Heart right ventricle (tissue), 16 donors: ENCODE data around the gene TMEM123. TPM values are rescaled to one million over a fixed set of nuclear protein-coding genes. Genes with fewer than 3 reads are reported as not detected.

ENCODE experiments used
- ATAC-seq, 8 donors: fragments of 200-7000 bp; cut with Tn5 transposase; one replicate each; pipeline ENCODE4 v1.9.1; 2020; ENCODE audit warnings: mild to moderate bottlenecking in 8 of 8, moderate library complexity in 8 of 8, moderate number of reproducible peaks in 1 of 8
- DNase-seq, 2 donors: peaks; one replicate each; pipeline ENCODE4 v3.0.0-alpha.2; 2020
- H3K27ac ChIP-seq, 10 donors: fragments of 200-600 bp; sonication (generic) in 2 of 10; one replicate each; pipeline versions ENCODE4 v1.5.0 to v1.8.0; 2020 to 2022; ENCODE audit warnings: mild to moderate bottlenecking in 3 of 10
- H3K27me3 ChIP-seq, 7 donors: fragments of 200-600 bp; one replicate each; pipeline ENCODE4 v1.8.0; 2021 to 2022; ENCODE audit warnings: mild to moderate bottlenecking in 2 of 7
- H3K36me3 ChIP-seq, 9 donors: fragments of 200-600 bp; sonication (generic) in 1 of 9; one replicate each; pipeline versions ENCODE4 v1.5.0 to v1.8.0; 2020 to 2022; ENCODE audit warnings: mild to moderate bottlenecking in 2 of 9
- H3K4me1 ChIP-seq, 9 donors: fragments of 200-600 bp; sonication (generic) in 1 of 9; one replicate each; pipeline versions ENCODE4 v1.5.0 to v1.8.0; 2020 to 2022; ENCODE audit warnings: mild to moderate bottlenecking in 4 of 9
- H3K4me3 ChIP-seq, 10 donors: fragments of 200-600 bp; sonication (generic) in 2 of 10; one replicate each; pipeline versions ENCODE4 v1.5.0 to v1.8.0; 2020 to 2022; ENCODE audit warnings: mild to moderate bottlenecking in 7 of 10, moderate library complexity in 2 of 10
- H3K9me3 ChIP-seq, 11 donors: fragments of 200-600 bp in 10 of 11; sonication (generic) in 2 of 11; one replicate each; pipeline versions ENCODE4 v1.5.0 to v1.8.0; 2013 to 2022; ENCODE audit warnings: mild to moderate bottlenecking in 2 of 11, control low read depth in 1 of 11, moderate library complexity in 1 of 11
- CTCF ChIP-seq, 9 donors: fragments of 200-600 bp; sonication (generic) in 2 of 9; IDR thresholded peaks; one replicate each; pipeline versions ENCODE4 v1.5.0 to v1.8.0; 2021 to 2022; ENCODE audit warnings: antibody characterized with exemption in 9 of 9, mild to moderate bottlenecking in 5 of 9, moderate library complexity in 1 of 9
- WGBS, 2 donors: extraction: QIAGEN DNeasy Blood & Tissue Kit; methylation state at CpG; one replicate each; pipeline ENCODE4 v1.1.7; 2013; ENCODE audit warnings: inconsistent platforms in 1 of 2; 5-methylcytosine and 5-hydroxymethylcytosine counted together
- intact Hi-C, 10 donors: fragments of 100-400 bp; cut with DNase I; formaldehyde crosslinking; loops; one replicate each; pipeline versions ENCODE4 v1.11.1 to v1.14.2; 2022
- polyA plus RNA-seq, 2 donors: library from polyadenylated mRNA; stranded (reverse); fragments of 200-250 nt; gene quantifications; one replicate each; pipeline ENCODE4 v1.2.3, GENCODE V29; 2013
- total RNA-seq, 10 donors: library from RNA; stranded (reverse); fragmentation: NEBNext Ultra II Directional in 3 of 10; extraction: Animal tissue kit (Norgen Biotek cat#: 25700) in 3 of 10; gene quantifications; one replicate each; pipeline versions ENCODE4 v1.2.1 to v1.2.4, GENCODE V29; 2021 to 2023
- donor health status: Arrhythmogenic right ventricular cardiomyopathy.
- donor health status: ischemic (EF 13 %, LVEDD 7.1; RV severe dilation, severe dysfunction).
- donor health status: healthy with polysubstance abuse.
- donor health status: DM: no; HTN: yes; CAD: no.
- donor health status: DM: no; HTN: no; CAD: no.
- donor health status: ischemic (EF 25% LVEDD 6.9; RV normal size, moderate dysfunction).
- donor health status: ischemic (EF 25% LVEDD 5.7; RV mildly dilated, moderate dysfunction).
- donor health status: healthy.
- donor health status: DM: yes; HTN: yes; CAD: no.
- donor health status: Ischemic cardiomyopathy.
- donor health status: ischemic (EF 35%, LVEDD 5.7; RV mildly dilated, moderate dysfunction).
- donor health status: nonischemic (EF 11% LVEDD 7.7; RV severe dilation, severe dysfunction).
- donor health status: DM: yes; HTN: yes; CAD: no.
- donor health status: PGD.
- donor health status: ischemic (EF 29% LVEDD 5.4; RV normal size, mild dysfunction).
- donor health status: nonischemic (EF 23%, LVEDD 6.1; RV moderate dilation, normal function).

The TMEM123 gene
- total and polyA plus RNA-seq, 12 donors = 18.7 to 98.7 (median 77.4) TPM

GRCh38 chr11:102458548-102458947 is 6.0 kb upstream of the TMEM123 start:
- Histone ChIP-seq H3K4me1 (peaks cover 0 to 17% (median under 1%) of the 10 kb centered on the region in 9 donors), H3K4me3 (no peak overlapping the region), H3K27ac (no peak overlapping the region), H3K27me3 (no peaks in the 10 kb centered on the region), H3K36me3 (no peaks in the 10 kb centered on the region), H3K9me3 (no peaks in the 10 kb centered on the region)
- DNase-seq (no peak), ATAC-seq (no peak)
- WGBS, 2 donors = 88 to 89% methylated on average over 3 of the region's 3 CpGs
- intact Hi-C loops = loop anchor here in 1 of 10 donors (10.0 kb wide), 1 partner anchor 74 kb away; no protein-coding TSS in a partner anchor
- no peak for TF ChIP-seq CTCF (IDR thresholded peaks at IDR 0.05)

- TF ChIP-seq CTCF (IDR thresholded peaks at IDR 0.05) = no peak
- intact Hi-C loops = loop anchor here in 1 of 10 donors (10.0 kb wide), 1 partner anchor 73 kb away; no protein-coding TSS in a partner anchor
Measured at GRCh38 chr11:102457865-102458264, 5.3 kb upstream of the TMEM123 start.

GRCh38 chr11:102457056-102457677 is 4.6 kb upstream of the TMEM123 start:
- no peaks in the 10 kb centered on the region for H3K36me3 ChIP-seq
- H3K27ac ChIP-seq = no peak overlapping the region
- TF ChIP-seq CTCF (IDR thresholded peaks at IDR 0.05) = no peak
- WGBS, 2 donors = 95 to 97% methylated on average over 3 of the region's 3 CpGs
- peaks cover 0 to 23% (median 5%) of the 10 kb centered on the region in 9 donors for H3K4me1 ChIP-seq
- H3K4me3 ChIP-seq = no peak overlapping the region
- ATAC-seq (no peak), DNase-seq (no peak)
- no peaks in the 10 kb centered on the region for H3K9me3 ChIP-seq
- intact Hi-C loops = loop anchor here in 1 of 10 donors (10.0 kb wide), 1 partner anchor 72 kb away; no protein-coding TSS in a partner anchor
- H3K27me3 ChIP-seq = no peaks in the 10 kb centered on the region

More at GRCh38 chr11:102457865-102458264, 5.3 kb upstream of the TMEM123 start:
- ATAC-seq = no peak
- H3K36me3 ChIP-seq = no peaks in the 10 kb centered on the region
- H3K27me3 ChIP-seq = no peaks in the 10 kb centered on the region
- peaks cover 0 to 23% (median 5%) of the 10 kb centered on the region in 9 donors for H3K4me1 ChIP-seq
- H3K27ac ChIP-seq = no peak overlapping the region
- H3K9me3 ChIP-seq = no peaks in the 10 kb centered on the region
- no peak overlapping the region for H3K4me3 ChIP-seq
- DNase-seq = no peak

- TF ChIP-seq CTCF (IDR thresholded peaks at IDR 0.05) = no peak
- Histone ChIP-seq H3K9me3 (no peaks in the 10 kb centered on the region), H3K36me3 (no peaks in the 10 kb centered on the region), H3K27ac (no peak overlapping the region), H3K27me3 (no peaks in the 10 kb centered on the region), H3K4me3 (no peak overlapping the region), H3K4me1 (peaks cover 0 to 25% (median 5%) of the 10 kb centered on the region in 9 donors)
- 84 to 87% methylated on average over 2 of the region's 2 CpGs for WGBS, 2 donors
- ATAC-seq (no peak), DNase-seq (no peak)
- intact Hi-C loops = loop anchor here in 1 of 10 donors (10.0 kb wide), 1 partner anchor 72 kb away; no protein-coding TSS in a partner anchor
Measured at GRCh38 chr11:102456381-102456780, 3.8 kb upstream of the TMEM123 start.
